Keratinocyte (primary cell): ENCODE results near the gene MIS12. TPM values are rescaled to one million over a fixed set of nuclear protein-coding genes. Genes with fewer than 3 reads are reported as not detected.

Experiments
- DNase-seq: peaks from one replicate; pipeline ENCODE4 v3.0.0-alpha.2; 2011; ENCODE audit warnings: low read depth, missing footprints, low spot score
- FAIRE-seq: peaks from 2 replicates; lab custom pipeline; 2011; peaks lifted over from hg19 to GRCh38; lab: Jason Lieb, UNC
- H2AFZ ChIP-seq: 2 replicates; pipeline ENCODE4 v1.6.0; 2012; ENCODE audit warnings: low read length, control low read depth, inconsistent platforms; ENCODE audit not compliant: control insufficient read depth
- H3K27ac ChIP-seq: 2 replicates; pipeline ENCODE4 v1.5.1; 2011; ENCODE audit warnings: low read length; ENCODE audit not compliant: control insufficient read depth, insufficient read depth
- H3K27me3 ChIP-seq: 3 replicates; pipeline ENCODE4 v1.6.0; 2011; ENCODE audit warnings: low read length; ENCODE audit not compliant: control insufficient read depth, insufficient read depth; ENCODE audit errors: extremely low read depth
- H3K36me3 ChIP-seq, 2 experiments: 2 replicates in 1 of 2; 3 replicates in 1 of 2; pipeline ENCODE4 v1.5.1; 2011; ENCODE audit warnings: low read length in 2 of 2, mild to moderate bottlenecking in 1 of 2; ENCODE audit not compliant: control insufficient read depth in 2 of 2, insufficient read depth in 2 of 2; ENCODE audit errors: extremely low read depth in 1 of 2
- H3K4me1 ChIP-seq: 3 replicates; pipeline ENCODE4 v1.5.1; 2011; ENCODE audit warnings: low read length; ENCODE audit not compliant: control insufficient read depth, insufficient read depth; ENCODE audit errors: extremely low read depth
- H3K4me2 ChIP-seq: 3 replicates; pipeline ENCODE4 v1.6.0; 2011; ENCODE audit warnings: low read depth, low read length; ENCODE audit not compliant: control insufficient read depth, insufficient read depth; ENCODE audit errors: extremely low read depth
- H3K4me3 ChIP-seq, 3 experiments: fragments of 200-600 bp in 1 of 3; sonication (generic) in 1 of 3; 2 replicates in 2 of 3; 3 replicates in 1 of 3; pipeline ENCODE4 v1.5.1; 2011 to 2016; ENCODE audit warnings: low read length in 3 of 3, mild to moderate bottlenecking in 3 of 3, control low read depth in 2 of 3, inconsistent platforms in 1 of 3, low read depth in 1 of 3, mixed read lengths in 1 of 3, mixed run types in 1 of 3, moderate library complexity in 1 of 3; ENCODE audit not compliant: control insufficient read depth in 2 of 3, insufficient read depth in 2 of 3; ENCODE audit errors: extremely low read depth in 1 of 3
- H3K79me2 ChIP-seq: 2 replicates; pipeline ENCODE4 v1.6.0; 2012; ENCODE audit warnings: low read length; ENCODE audit not compliant: control insufficient read depth, insufficient read depth
- H3K9ac ChIP-seq: 3 replicates; pipeline ENCODE4 v1.6.0; 2011; ENCODE audit warnings: low read length; ENCODE audit not compliant: control insufficient read depth, insufficient read depth; ENCODE audit errors: extremely low read depth
- H3K9me1 ChIP-seq: 3 replicates; pipeline ENCODE4 v1.6.0; 2011; ENCODE audit warnings: low read length; ENCODE audit not compliant: control insufficient read depth, insufficient read depth; ENCODE audit errors: extremely low read depth
- H3K9me3 ChIP-seq: 2 replicates; pipeline ENCODE4 v1.5.1; 2012; ENCODE audit warnings: low read depth, low read length; ENCODE audit not compliant: control insufficient read depth
- H4K20me1 ChIP-seq: 3 replicates; pipeline ENCODE4 v1.6.0; 2011; ENCODE audit warnings: low read length; ENCODE audit not compliant: control insufficient read depth, insufficient read depth; ENCODE audit errors: extremely low read depth
- CTCF ChIP-seq, 3 experiments: IDR thresholded peaks in 1 of 3; conservative IDR thresholded peaks in 1 of 3; optimal IDR thresholded peaks in 1 of 3; 2 replicates in 2 of 3; 3 replicates in 1 of 3; pipeline versions ENCODE3 to v1.5.1; 2011; ENCODE audit warnings: low read length in 3 of 3, mild to moderate bottlenecking in 3 of 3, moderate library complexity in 2 of 3, control low read depth in 1 of 3, inconsistent platforms in 1 of 3; ENCODE audit not compliant: insufficient read depth in 2 of 3; ENCODE audit errors: extremely low read depth in 1 of 3
- EZH2 ChIP-seq: IDR thresholded peaks from one replicate; pipeline ENCODE4 v1.6.1; 2012; ENCODE audit warnings: inconsistent platforms, mild to moderate bottlenecking, low read length, moderate library complexity
- dilution Hi-C: fragments of 300-500 bp; cut with MboI; formaldehyde crosslinking; loops from one replicate; pipeline ENCODE4 v1.7.0; 2020; ENCODE audit warnings: low sequenced_read_pairs; ENCODE audit not compliant: extremely low pct_ligation_motif_present
- polyA plus RNA-seq, 5 experiments: library from polyadenylated mRNA; depleted of rRNA in 3 of 5; stranded (reverse) in 3 of 5; stranded (forward) in 1 of 5; unstranded in 1 of 5; fragments of >200 nt; gene quantifications; 1 replicate in 1 of 5; 2 replicates in 3 of 5; 3 replicates in 1 of 5; pipeline versions ENCODE4 v1.2.1 to v1.2.3, GENCODE V29; 2011 to 2012; ENCODE audit warnings: missing spikeins in 2 of 5, low read depth in 1 of 5, low replicate concordance in 1 of 5

MIS12 gene
- polyA plus RNA-seq, 1 donor (not counting 4 experiments of a cell fraction or from before 2014, with no cell fraction given): 20.6 TPM

- TF ChIP-seq EZH2: no peak
- TF ChIP-seq CTCF (optimal IDR thresholded peaks at IDR 0.05 in 1 of 3, IDR thresholded peaks at IDR 0.05 in 1 of 3, conservative IDR thresholded peaks at IDR 0.05 in 1 of 3; ENCODE audit: extremely low read depth in 1 of 3, insufficient read depth in 2 of 3, low read length in 3 of 3): no peak
- H3K4me2 ChIP-seq: no peak overlapping the region
- peaks cover 41 to 49% of the 10 kb centered on the region in 2 experiments for H3K36me3 ChIP-seq
- H3K79me2 ChIP-seq: no peaks in the 10 kb centered on the region
- DNase-seq: no peak
- H3K9me1 ChIP-seq: peaks cover 2% of the 10 kb centered on the region
- no peak overlapping the region for H3K27ac ChIP-seq
- H4K20me1 ChIP-seq: no peaks in the 10 kb centered on the region
- H3K9ac ChIP-seq: no peak overlapping the region
- H3K27me3 ChIP-seq: no peaks in the 10 kb centered on the region
- no peak overlapping the region for H3K4me3 ChIP-seq
- H3K9me3 ChIP-seq: no peaks in the 10 kb centered on the region
- no peak for FAIRE-seq
- H3K4me1 ChIP-seq: peaks cover 12% of the 10 kb centered on the region
- H2AFZ ChIP-seq: no peak overlapping the region
- dilution Hi-C loops: no loop called here
Measured at GRCh38 chr17:5530265-5531084, 44.1 kb downstream of the MIS12 start.

- no peak overlapping the region for H2AFZ ChIP-seq
- FAIRE-seq: no peak
- peaks cover 44% of the 10 kb centered on the region in 2 experiments for H3K36me3 ChIP-seq
- no peaks in the 10 kb centered on the region for H3K9me3 ChIP-seq
- no peak overlapping the region for H3K4me3 ChIP-seq
- no peak overlapping the region for H3K27ac ChIP-seq
- H3K9ac ChIP-seq: no peak overlapping the region
- TF ChIP-seq EZH2 (no peak), CTCF (optimal IDR thresholded peaks at IDR 0.05 in 1 of 3, IDR thresholded peaks at IDR 0.05 in 1 of 3, conservative IDR thresholded peaks at IDR 0.05 in 1 of 3; ENCODE audit: extremely low read depth in 1 of 3, insufficient read depth in 2 of 3, low read length in 3 of 3) (no peak)
- H3K79me2 ChIP-seq: no peaks in the 10 kb centered on the region
- H3K4me2 ChIP-seq: no peak overlapping the region
- H3K4me1 ChIP-seq: peaks cover 12% of the 10 kb centered on the region
- H4K20me1 ChIP-seq: no peaks in the 10 kb centered on the region
- no peak for DNase-seq
- H3K9me1 ChIP-seq: peaks cover 2% of the 10 kb centered on the region
- no peaks in the 10 kb centered on the region for H3K27me3 ChIP-seq
- dilution Hi-C loops: no loop called here
Measured at GRCh38 chr17:5531085-5531418, 44.7 kb downstream of the MIS12 start.
